HG03066 (cell line): ENCODE results near the gene NREP.

Experiments used
- ATAC-seq: cut with Tn5 transposase; IDR thresholded peaks from one replicate; pipeline ENCODE4 v1.9.1; 2021; ENCODE audit warnings: low read depth; ENCODE audit not compliant: unreplicated experiment

The NREP gene

DNA sequence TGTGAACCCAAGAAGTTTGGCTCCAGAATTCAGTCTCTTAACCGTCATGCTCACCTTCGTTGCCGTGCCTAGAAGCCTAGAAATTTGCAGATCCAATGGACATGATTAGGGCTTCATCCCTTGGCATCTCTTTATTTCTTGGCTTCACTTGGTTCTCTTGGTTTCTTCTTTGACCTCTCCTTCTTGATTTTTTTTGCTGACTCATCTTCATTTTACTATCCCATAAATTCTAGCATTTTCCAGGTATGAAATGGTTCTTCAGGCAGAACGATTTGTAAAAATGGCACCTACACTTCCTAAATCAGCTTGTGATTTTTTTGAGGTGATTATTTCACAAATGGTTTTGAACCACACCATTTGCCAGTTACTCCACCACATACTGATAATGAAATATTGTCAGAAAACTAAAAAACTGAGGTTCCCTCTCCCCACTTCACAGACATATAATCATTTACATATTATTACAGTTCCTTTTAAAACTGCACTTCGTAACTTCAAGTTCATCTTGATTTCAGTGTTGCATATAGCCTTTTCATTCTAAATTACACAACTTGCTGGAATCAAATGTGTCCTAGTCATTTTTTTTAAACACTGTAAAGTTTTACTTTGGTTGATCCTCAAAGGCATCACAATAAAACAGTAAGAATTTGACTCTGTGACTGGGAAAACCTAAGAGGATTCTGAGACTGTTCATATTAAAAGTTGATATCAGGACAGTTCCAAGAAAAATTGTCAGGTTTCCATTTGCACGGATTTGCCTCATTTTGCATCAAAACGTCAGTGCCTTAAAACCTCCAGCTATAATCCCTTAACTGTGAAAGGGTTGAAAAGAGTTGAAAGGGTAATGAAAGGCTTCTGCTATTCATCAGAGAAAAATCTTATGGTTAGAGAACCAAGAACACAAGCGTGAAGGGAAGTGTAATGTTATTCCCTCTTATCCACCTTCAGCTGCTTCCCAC, 8.9 kb upstream of the NREP start:
- ATAC-seq = no peak

DNA sequence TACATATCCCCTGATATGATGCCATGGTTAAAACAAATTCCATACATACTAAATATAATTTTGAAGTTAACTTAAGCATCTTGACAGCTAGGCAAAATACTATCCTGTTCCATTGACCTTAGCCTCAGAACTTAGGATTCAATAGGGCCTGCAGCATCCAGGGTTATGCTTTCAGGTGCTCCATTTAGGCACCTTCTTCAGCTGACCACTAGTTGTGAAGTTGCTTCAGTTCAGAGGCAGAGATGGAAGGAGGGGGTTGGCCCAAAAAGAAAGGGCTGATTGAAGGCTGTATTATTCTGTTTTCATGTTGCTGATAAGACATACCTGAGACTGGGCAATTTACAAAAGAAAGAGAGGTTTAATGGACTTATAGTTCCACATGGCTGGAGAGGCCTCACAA, 7.0 kb upstream of the NREP start:
- no peak for ATAC-seq

DNA sequence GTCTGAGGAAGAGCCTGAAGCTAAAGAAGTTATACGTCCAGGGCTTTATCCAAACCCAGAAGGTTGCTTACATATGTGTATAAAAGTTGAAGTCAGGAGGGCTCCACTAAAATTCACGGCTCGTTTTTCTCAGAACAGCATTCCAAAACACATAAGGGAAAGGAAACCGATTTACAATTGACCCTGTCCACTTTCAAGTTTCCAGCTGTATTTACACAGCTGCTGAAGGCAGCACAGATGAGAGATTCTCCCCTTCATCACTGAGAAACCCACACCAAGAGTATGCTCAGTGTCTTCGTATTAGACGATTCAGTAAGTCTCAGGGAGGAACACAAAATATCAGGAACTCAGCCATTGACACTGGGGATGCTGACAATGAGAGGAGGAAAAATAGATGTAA, 5.9 kb upstream of the NREP start:
- no peak for ATAC-seq

DNA sequence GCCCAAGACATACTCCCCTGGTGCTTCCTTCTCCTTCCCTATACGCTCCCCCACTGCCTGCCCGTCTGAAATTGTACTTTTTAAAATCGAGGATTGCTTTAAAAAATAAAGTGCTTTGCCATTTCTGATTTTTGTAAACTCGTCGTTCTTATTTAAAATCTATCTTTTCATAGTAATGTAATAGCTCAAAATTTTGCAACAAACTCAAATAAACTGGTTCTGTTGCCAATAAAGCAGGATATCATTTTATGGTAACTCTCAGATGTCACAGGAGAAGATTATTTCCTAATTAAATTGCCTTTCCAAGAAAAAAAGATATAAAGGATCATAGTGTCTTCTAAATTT, 1.3 kb upstream of the NREP start:
- ATAC-seq = no peak

DNA sequence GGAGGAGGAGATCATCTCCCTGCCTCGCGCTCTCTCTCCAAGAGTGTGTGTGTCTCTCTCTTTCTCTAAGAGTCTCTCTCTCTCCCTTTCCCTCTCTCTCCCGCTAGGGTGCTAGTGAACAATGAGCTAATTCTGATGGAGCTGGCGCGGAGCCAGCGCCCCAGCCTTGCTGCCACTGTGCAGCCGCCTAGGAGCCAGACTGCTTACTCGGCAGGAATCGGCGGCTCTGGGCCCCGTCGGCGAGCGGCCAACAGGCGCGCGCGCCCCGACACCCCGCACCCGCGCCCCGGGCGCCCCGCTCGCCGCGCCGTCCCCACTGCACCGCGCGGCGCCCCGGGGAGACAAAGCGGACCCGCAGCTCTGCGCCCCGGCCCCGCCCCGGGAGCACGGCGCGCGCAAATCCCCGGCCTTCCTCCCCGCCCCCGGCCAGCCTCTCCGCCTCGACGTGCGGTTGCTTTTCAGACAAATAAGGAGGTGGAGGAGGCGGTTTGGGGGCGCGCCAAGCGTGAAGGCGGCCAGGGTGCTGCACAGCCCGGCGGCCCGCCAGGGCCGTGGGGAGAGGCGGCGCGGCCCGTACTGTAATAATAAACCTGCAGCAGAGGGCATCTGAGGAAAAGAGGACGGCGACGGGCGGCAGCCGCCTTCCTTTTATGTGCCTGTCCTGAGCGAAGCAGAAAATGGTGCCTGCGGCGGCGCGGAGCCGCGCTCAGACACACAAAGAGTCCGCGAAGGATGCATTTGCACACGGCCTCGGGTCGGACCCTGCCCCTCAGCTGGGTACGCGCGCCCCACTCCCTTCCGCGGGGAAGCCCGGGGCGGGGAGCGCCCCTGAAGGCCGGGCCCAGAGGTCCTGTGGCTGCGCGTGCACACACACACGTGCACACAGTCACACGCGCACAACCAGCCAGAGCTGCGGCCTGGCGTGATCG, 625 bp upstream of the NREP start:
- ATAC-seq = peak; percentile 75

DNA sequence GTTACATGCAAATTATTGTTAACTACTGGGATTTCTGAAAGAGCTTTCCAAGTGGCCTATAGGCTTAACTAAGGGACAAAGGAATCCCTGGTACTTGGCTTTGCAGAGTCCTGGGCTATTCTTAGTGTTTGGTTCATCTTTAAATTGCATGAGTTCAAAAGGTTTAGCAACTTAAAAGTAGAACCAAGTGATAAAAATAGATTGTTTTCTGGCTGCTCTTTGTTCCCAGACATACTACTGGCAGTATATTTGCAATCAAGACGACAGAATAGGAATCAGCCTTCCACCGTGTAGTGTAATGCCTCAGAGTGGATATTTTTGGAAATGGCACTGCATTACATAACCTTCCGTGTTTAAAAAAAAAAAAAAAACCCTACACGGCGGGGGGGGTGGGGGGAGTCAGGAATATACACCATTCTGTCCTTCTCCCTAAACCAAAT, 1.0 kb downstream of the NREP start:
- no peak for ATAC-seq

DNA sequence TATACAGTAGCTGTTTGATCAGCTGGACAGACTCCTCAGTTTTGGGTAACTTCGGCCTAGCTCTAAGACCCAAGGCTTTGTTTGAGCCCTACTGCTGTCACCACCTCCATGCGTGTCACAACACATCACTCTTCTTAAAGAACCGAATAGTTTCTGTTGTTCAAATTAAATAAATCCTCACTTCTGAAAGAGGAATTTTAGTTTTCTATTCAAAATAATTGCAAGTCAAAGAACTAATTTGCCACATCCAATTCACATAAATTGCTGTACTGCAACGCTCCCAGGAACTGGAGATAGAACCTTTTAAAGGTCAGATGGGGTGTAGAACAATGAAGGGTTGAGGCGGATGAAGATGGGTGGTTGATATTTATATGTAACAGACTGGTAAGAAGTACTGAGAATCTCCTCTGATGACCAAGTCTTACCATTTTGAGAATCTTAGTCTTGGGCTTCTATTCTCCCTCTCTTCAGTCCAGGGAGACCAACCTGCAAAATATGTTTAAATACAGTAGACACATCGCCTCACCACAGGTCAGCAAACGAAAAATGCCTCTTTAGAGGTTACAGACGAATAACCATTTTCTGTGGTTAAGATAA, 1.6 kb downstream of the NREP start:
- ATAC-seq = no peak

DNA sequence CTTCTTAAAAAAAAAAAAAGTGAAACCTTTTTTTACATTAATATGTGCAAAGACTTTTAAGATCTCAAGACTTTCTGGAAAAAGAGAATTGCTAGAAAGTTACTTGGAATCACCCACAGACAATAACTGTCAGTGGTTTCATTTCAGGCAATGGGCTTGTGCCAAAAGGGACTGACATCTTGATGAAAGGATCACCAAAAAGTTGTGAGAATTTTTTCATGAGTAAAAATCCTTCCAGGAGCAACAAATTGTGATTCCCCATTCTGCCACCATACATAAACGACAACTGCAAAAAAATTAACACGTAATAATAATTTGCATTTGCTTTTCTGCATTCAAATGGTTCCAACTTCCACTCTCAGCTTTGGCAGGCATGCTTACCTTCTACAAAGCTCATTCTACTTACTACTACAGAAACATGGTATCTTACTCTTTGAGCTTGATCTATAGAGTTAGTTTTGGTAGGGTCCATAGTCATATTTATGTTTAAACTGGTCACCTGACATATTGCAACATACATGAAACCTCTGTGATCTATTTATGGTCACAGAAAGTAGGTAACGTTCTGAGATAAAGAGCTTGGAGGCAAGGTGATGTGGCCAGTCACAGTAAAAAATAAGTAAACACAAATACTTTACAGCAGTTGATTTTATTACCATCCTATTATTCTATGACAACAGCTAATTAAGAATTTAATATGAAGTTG, 3.0 kb downstream of the NREP start:
- ATAC-seq = no peak

DNA sequence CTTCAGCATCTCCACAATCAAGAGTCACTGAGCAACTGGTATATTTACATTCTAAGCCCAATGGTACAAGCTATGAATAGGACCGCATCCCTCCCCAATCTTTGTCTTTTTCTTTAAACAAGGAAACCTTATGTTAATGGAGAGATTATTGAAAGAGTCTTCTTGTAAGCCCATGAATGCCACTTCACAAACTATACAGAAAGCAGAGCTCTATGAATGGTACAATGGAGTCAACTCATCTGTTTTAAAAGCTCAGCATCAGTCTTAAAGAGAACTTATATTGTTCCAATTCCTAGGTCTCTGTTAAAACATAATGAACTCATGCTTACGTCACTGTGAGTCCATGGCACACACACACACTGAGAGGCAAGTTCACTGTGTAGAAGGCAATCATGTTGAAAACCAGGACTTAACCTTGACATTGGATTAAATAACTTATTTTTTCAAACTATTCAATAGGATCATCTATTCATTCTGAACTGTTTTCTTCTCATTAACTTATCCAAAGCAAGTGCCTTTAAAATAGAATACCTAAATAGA, 4.5 kb downstream of the NREP start:
- no peak for ATAC-seq

DNA sequence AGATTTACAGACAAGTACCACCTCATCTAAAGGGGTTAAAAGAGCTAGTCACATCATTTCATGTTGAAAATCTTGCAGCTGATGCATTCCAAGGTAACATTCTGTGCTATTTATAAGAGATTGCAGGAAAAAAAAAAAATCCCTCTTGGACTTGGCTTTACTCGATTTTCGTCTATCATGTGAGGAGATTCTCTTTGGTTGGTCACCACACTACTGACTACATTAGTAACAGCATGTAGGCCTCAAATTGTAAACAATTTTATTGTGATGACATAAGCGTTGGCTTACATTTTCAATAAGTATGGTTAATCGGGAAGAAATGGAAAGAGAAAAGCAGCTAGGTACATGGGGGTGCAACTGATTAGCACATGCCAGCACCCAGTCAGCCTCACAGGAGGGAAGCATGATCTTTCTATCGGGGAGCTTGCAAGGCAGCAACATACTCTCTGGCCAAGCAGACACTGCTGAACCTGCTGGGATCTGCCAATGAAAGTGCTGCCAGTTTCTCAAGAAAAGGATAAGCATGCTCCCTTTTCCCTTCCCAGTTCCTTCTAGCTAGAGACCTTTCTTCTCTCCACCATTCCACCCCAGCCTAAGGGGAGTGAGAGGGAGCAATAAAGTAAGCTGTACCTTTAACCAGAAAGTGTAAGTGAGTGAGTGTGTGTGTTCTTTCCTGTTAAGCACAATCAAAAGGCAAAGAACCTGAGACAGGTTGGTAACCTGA, 7.5 kb downstream of the NREP start:
- no peak for ATAC-seq

DNA sequence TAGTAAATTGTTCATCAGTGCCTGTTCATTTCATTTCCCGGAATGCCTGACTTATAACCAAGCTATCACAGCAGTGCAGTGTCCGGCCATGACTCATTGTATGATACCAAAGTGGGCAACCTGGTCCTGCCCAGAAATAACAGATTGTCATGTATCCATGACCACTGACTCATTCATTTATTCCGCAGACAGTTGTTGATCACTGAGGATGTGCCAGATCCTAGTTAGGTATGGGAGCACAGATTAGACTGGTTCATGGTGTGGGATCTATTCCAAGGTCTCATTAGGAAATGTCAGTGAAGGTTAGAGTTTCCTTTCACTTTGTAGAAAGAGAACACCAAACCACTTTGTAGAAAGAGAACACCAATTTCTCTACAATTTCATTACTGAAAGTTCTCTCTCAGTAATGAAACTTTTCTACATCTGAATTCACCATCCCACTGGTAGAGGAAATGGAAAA, 8.7 kb downstream of the NREP start:
- ATAC-seq = no peak

DNA sequence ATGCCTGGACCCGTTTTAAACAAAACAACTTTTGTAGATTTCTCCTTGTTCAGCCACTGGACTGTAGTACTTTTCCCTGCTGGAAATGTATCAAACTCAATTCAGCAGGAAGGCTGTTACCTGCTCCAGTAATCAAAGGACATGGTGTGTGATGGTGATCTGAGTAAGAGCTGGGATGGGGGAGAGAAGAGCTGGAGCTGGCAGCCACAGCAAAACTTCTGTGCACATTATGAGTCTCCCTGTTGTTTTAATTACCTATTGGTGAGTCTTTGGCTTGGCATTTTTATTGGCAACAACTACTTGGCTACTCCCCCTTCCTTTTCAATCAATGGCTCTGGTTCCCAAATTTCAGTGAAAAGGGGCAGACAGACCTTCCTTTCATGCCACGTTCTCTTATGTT, 9.7 kb downstream of the NREP start:
- no peak for ATAC-seq

DNA sequence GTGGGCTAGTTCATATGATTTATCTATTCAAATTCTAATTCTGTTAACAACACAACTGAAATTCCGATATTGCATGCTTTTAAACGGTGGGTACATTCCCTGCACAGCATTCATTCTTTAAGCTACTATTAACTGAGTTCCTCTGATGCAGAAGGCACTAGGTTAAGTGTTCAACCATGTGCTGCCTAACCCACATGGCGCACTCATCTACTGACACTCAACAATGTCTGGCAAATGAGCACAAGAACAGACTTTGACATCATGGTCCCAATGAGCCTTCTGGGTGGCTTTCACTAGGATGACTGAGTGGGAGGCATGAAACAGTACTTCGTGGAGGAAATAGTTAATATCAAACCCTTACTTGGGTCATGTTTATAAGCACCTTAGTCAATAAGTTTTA, 10.2 kb downstream of the NREP start:
- no peak for ATAC-seq

DNA sequence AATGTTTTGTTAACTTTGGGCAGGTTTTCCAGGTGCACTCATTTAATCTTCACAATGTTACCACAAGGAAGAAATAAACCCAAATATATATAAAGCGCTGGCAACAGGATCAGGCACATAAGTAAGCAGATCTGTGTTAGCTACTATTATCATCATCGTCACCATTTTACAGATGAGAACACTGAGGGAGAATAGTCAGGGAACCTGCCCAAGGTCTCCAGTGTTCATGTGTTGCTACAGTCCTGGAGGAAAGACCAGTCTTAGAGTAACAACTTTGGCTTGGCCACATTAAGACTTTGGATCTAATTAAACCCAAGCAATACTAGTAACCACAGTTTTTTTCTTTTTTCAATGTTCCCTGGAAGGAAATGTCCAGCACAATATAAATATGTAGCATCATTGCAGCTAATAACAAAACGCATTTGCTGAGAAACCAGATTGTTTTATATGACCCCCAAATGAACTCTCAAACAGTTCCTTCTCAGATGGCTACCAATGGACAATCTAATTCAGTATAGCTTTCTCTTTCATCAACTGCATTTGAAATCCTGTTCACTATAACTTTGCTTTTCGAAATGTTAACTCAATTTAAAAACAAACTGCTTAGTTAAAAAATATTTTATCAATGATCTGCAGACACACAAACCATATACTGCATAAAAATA, 11.8 kb downstream of the NREP start:
- no peak for ATAC-seq

DNA sequence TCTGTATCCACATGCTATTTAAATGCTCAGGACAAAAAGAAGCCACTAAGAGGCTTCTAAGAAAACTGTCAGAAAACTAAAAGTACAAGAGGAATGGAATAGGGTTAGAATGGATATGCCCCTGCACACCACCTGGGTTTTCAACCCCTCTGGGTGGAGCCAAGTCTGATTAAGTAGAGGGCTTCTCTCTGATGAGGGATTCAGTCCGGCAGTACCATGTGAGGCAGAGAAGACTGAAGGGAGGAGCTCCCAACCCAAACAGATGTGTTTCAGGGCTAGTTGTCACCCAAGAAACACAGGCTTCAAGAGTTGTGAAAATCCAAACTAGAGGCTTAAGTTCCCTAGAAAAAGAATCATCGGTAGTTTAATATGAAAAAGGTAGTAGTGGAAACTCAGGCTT, 12.5 kb downstream of the NREP start:
- ATAC-seq = no peak

DNA sequence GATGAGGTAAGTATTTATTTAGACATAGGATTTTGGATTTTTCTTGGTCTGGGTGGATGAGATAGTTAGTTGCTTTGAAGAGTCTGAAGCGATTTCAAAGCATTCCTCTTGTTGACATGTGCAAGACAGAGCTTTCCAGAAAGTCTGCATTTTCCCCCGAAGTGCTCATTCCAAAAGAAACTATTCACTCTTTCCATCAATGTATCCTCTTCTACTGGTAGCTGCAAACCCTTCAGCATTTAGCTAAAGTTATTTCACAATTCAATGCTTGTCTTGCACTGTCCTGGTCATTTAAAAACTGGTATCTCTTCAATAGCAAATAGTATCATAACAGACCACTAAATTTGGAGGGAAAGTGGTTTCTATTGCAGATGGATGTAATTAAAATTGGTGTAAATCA, 13.0 kb downstream of the NREP start:
- ATAC-seq = no peak

DNA sequence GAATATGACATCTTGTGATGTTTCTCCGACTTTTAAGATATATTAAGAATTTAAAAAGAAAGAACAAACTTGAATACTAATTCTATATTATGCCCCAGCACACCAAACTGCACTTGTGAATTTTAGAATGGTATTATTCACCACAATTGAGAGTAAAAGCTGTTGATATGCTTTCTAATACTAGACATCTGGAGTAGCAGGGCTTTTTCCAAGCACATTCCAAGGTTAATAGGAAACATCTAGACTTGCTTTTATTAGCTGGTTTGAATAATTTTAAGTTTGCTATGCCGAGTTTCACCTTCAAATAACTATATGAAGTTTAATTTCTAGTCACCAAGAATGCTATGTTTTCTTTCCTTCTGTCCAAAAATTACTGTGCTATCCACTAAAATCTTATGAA, 13.5 kb downstream of the NREP start:
- ATAC-seq = no peak

DNA sequence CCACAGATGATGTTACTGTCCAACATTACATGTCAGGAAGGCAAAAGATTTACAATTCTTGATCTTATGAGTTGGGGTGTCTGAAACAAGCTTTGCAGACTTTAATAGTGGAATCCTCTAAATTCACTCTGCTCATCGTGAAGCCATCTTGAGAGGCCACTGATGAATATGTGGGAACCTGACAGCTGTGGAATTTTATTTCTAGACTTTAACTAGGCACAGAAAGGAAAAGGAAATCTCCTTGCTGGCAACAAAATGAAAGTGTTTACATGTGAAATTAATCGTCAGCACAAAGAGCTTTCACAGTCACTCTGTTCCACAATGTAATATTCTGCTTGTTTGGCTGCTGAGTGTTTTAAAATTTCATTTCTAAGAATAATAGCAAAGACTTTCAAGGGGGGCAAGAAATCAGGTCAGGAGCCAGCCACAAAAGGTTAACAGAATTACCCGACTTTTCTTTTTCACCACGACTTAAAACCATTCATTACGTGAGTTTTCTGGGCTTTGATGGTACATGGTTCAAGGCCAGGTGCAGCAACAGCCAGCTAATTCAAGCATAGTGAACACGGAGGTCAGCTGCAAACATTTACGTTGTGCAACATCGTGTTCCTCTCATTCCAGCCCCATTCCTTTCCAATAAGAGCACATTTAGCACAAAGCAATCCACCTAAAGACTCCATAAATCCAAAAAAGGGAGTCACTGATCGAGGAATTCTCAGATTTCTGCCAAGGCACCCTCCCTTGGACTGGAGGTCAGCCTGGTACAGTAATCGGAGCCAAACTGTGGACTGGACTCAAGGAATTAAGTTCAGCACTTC, 14.6 kb downstream of the NREP start:
- ATAC-seq = no peak
